ENCODE measurements around the gene DYRK1A.

DYRK1A gene

DNA sequence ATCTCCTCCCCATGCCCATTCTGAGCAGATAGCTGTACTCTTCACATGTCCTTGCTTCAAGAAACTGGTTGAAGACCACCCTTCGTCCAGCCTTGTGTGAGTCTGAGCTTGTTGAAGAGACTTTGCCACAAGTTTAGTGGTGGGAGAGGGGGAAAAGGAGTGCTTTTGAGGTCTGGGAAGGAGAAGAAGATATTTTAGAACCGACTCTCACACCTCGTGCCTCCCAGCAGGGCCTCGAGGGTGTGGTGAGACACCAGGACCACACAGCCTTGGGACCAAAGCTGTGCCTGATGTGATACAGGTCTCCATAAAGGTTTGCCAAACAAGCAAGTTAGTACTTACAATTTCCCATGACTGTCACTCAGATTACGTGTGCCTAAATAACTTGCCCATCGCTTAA lies 201.8 kb downstream of the DYRK1A start:
- no peak overlapping the region for H3K4me3 ChIP-seq (ENCODE audit: low read length in 2 of 2)
- no peaks in the 10 kb centered on the region for H3K9me3 ChIP-seq (ENCODE audit: control insufficient read depth in 2 of 2, low read length in 2 of 2)
- peaks cover 4 to 12% of the 10 kb centered on the region in 2 donors for H3K27me3 ChIP-seq (ENCODE audit: control insufficient read depth in 2 of 2, insufficient read depth in 2 of 2, low read length in 2 of 2)
- H3K27ac ChIP-seq (ENCODE audit: low read depth in 2 of 2, low read length in 2 of 2) = no peak overlapping the region
- no peaks in the 10 kb centered on the region for H3K36me3 ChIP-seq (ENCODE audit: control insufficient read depth in 2 of 2, insufficient read depth in 2 of 2, low read length in 2 of 2)
- peaks cover 5 to 13% of the 10 kb centered on the region in 2 donors for H3K4me1 ChIP-seq (ENCODE audit: control insufficient read depth in 2 of 2, insufficient read depth in 2 of 2, low read length in 2 of 2)
- H3K9ac ChIP-seq (ENCODE audit: low read depth in 1 of 2, low read length in 2 of 2) = no peak overlapping the region

- Histone ChIP-seq H3K9me3 (ENCODE audit: control insufficient read depth in 2 of 2, low read length in 2 of 2) (no peaks in the 10 kb centered on the region), H3K4me1 (ENCODE audit: control insufficient read depth in 2 of 2, insufficient read depth in 2 of 2, low read length in 2 of 2) (peaks cover 4 to 13% of the 10 kb centered on the region in 2 donors), H3K36me3 (ENCODE audit: control insufficient read depth in 2 of 2, insufficient read depth in 2 of 2, low read length in 2 of 2) (no peaks in the 10 kb centered on the region), H3K27me3 (ENCODE audit: control insufficient read depth in 2 of 2, insufficient read depth in 2 of 2, low read length in 2 of 2) (peaks cover 4 to 12% of the 10 kb centered on the region in 2 donors), H3K4me3 (ENCODE audit: low read length in 2 of 2) (no peak overlapping the region), H3K9ac (ENCODE audit: low read depth in 1 of 2, low read length in 2 of 2) (no peak overlapping the region), H3K27ac (ENCODE audit: low read depth in 2 of 2, low read length in 2 of 2) (no peak overlapping the region)
These were observed 202.3 kb downstream of the DYRK1A start for GRCh38 chr21:37568916-37569315.

GRCh38 chr21:37571442-37571841 lies 204.9 kb downstream of the DYRK1A start:
- Histone ChIP-seq H3K27me3 (ENCODE audit: control insufficient read depth in 2 of 2, insufficient read depth in 2 of 2, low read length in 2 of 2) (peaks cover 4 to 12% of the 10 kb centered on the region in 2 donors), H3K9ac (ENCODE audit: low read depth in 1 of 2, low read length in 2 of 2) (no peak overlapping the region), H3K36me3 (ENCODE audit: control insufficient read depth in 2 of 2, insufficient read depth in 2 of 2, low read length in 2 of 2) (no peaks in the 10 kb centered on the region), H3K4me1 (ENCODE audit: control insufficient read depth in 2 of 2, insufficient read depth in 2 of 2, low read length in 2 of 2) (no peaks in the 10 kb centered on the region), H3K4me3 (ENCODE audit: low read length in 2 of 2) (no peak overlapping the region), H3K9me3 (ENCODE audit: control insufficient read depth in 2 of 2, low read length in 2 of 2) (no peaks in the 10 kb centered on the region), H3K27ac (ENCODE audit: low read depth in 2 of 2, low read length in 2 of 2) (no peak overlapping the region)

- H3K9me3 ChIP-seq (ENCODE audit: control insufficient read depth in 2 of 2, low read length in 2 of 2) = no peaks in the 10 kb centered on the region
- no peaks in the 10 kb centered on the region for H3K36me3 ChIP-seq (ENCODE audit: control insufficient read depth in 2 of 2, insufficient read depth in 2 of 2, low read length in 2 of 2)
- peaks cover 4 to 12% of the 10 kb centered on the region in 2 donors for H3K27me3 ChIP-seq (ENCODE audit: control insufficient read depth in 2 of 2, insufficient read depth in 2 of 2, low read length in 2 of 2)
- H3K27ac ChIP-seq (ENCODE audit: low read depth in 2 of 2, low read length in 2 of 2) = no peak overlapping the region
- H3K9ac ChIP-seq (ENCODE audit: low read depth in 1 of 2, low read length in 2 of 2) = no peak overlapping the region
- H3K4me3 ChIP-seq (ENCODE audit: low read length in 2 of 2) = no peak overlapping the region
- H3K4me1 ChIP-seq (ENCODE audit: control insufficient read depth in 2 of 2, insufficient read depth in 2 of 2, low read length in 2 of 2) = no peaks in the 10 kb centered on the region
These were observed 207.7 kb downstream of the DYRK1A start for GRCh38 chr21:37574316-37574715.

- H3K36me3 ChIP-seq (ENCODE audit: control insufficient read depth in 2 of 2, insufficient read depth in 2 of 2, low read length in 2 of 2) = no peaks in the 10 kb centered on the region
- H3K27ac ChIP-seq (ENCODE audit: low read depth in 2 of 2, low read length in 2 of 2) = no peak overlapping the region
- peaks cover 4 to 12% of the 10 kb centered on the region in 2 donors for H3K27me3 ChIP-seq (ENCODE audit: control insufficient read depth in 2 of 2, insufficient read depth in 2 of 2, low read length in 2 of 2)
- H3K9me3 ChIP-seq (ENCODE audit: control insufficient read depth in 2 of 2, low read length in 2 of 2) = no peaks in the 10 kb centered on the region
- H3K4me3 ChIP-seq (ENCODE audit: low read length in 2 of 2) = no peak overlapping the region
- no peaks in the 10 kb centered on the region for H3K4me1 ChIP-seq (ENCODE audit: control insufficient read depth in 2 of 2, insufficient read depth in 2 of 2, low read length in 2 of 2)
- no peak overlapping the region for H3K9ac ChIP-seq (ENCODE audit: low read depth in 1 of 2, low read length in 2 of 2)
These were observed 208.2 kb downstream of the DYRK1A start for GRCh38 chr21:37574751-37575150.

- Histone ChIP-seq H3K27me3 (ENCODE audit: control insufficient read depth in 2 of 2, insufficient read depth in 2 of 2, low read length in 2 of 2) (peaks cover 4 to 9% of the 10 kb centered on the region in 2 donors), H3K4me3 (ENCODE audit: low read length in 2 of 2) (no peak overlapping the region), H3K4me1 (ENCODE audit: control insufficient read depth in 2 of 2, insufficient read depth in 2 of 2, low read length in 2 of 2) (no peaks in the 10 kb centered on the region), H3K27ac (ENCODE audit: low read depth in 2 of 2, low read length in 2 of 2) (no peak overlapping the region), H3K36me3 (ENCODE audit: control insufficient read depth in 2 of 2, insufficient read depth in 2 of 2, low read length in 2 of 2) (no peaks in the 10 kb centered on the region), H3K9me3 (ENCODE audit: control insufficient read depth in 2 of 2, low read length in 2 of 2) (no peaks in the 10 kb centered on the region), H3K9ac (ENCODE audit: low read depth in 1 of 2, low read length in 2 of 2) (no peak overlapping the region)
These were observed 209.0 kb downstream of the DYRK1A start for GRCh38 chr21:37575580-37575979.
